Small intestine (tissue), 7 donors: Measurements from ENCODE around the gene LZTS2. TPM values are rescaled to one million over a fixed set of nuclear protein-coding genes. Genes with fewer than 3 reads are reported as not detected.

Experiments used
- DNase-seq, 2 donors: peaks; one replicate each; pipeline versions ENCODE4 v3.0.0 to v3.0.0-alpha.2; 2013
- FAIRE-seq: peaks from 2 replicates; lab custom pipeline; 2012; peaks lifted over from hg19 to GRCh38; lab: Jason Lieb, UNC
- H3K27ac ChIP-seq, 3 donors: one replicate each; pipeline ENCODE4 v1.5.1; 2013; ENCODE audit warnings: low read length in 2 of 3, mild to moderate bottlenecking in 2 of 3, control low read depth in 1 of 3, inconsistent platforms in 1 of 3, low read depth in 1 of 3, moderate library complexity in 1 of 3
- H3K27me3 ChIP-seq, 3 donors: one replicate each; pipeline ENCODE4 v1.6.1; 2013; ENCODE audit warnings: low read length in 3 of 3, inconsistent platforms in 1 of 3; ENCODE audit not compliant: control insufficient read depth in 3 of 3, insufficient read depth in 3 of 3
- H3K36me3 ChIP-seq, 3 donors: one replicate each; pipeline ENCODE4 v1.6.1; 2013; ENCODE audit warnings: low read length in 3 of 3, inconsistent platforms in 1 of 3, low read depth in 1 of 3, mild to moderate bottlenecking in 1 of 3, moderate library complexity in 1 of 3; ENCODE audit not compliant: control insufficient read depth in 3 of 3, insufficient read depth in 2 of 3
- H3K4me1 ChIP-seq, 3 donors: one replicate each; pipeline ENCODE4 v1.6.1; 2013; ENCODE audit warnings: low read length in 2 of 3, inconsistent platforms in 1 of 3, low read depth in 1 of 3, mild to moderate bottlenecking in 1 of 3, moderate library complexity in 1 of 3; ENCODE audit not compliant: control insufficient read depth in 3 of 3, insufficient read depth in 2 of 3
- H3K4me3 ChIP-seq, 3 donors: one replicate each; pipeline ENCODE4 v1.5.1; 2013; ENCODE audit warnings: low read length in 3 of 3, control low read depth in 1 of 3, inconsistent platforms in 1 of 3, low read depth in 1 of 3, mild to moderate bottlenecking in 1 of 3, moderate library complexity in 1 of 3
- H3K9me3 ChIP-seq, 2 donors: one replicate each; pipeline ENCODE4 v1.6.1; 2013; ENCODE audit warnings: low read depth in 1 of 2, low read length in 1 of 2; ENCODE audit not compliant: control insufficient read depth in 2 of 2, insufficient read depth in 1 of 2
- WGBS, 3 donors: extraction: QIAGEN DNeasy Blood & Tissue Kit; methylation state at CpG; one replicate each; pipeline ENCODE4 v1.1.7; 2013; 5-methylcytosine and 5-hydroxymethylcytosine counted together
- polyA plus RNA-seq, 4 donors: library from polyadenylated mRNA; stranded (reverse) in 3 of 4; unstranded in 1 of 4; fragments of 200-250 nt in 3 of 4; fragments of 120-200 nt in 1 of 4; gene quantifications; one replicate each; pipeline versions ENCODE4 v1.2.1 to v1.2.3, GENCODE V29; 2013
- donor health status: healthy with polysubstance abuse.
- donor health status: control.
- donor health status: control.
- donor health status: Bipolar disorder and iron deficiency.
- donor health status: healthy.

Gene LZTS2
- polyA plus RNA-seq, 4 donors = 13.6 to 59.6 (median 29.0) TPM

- Histone ChIP-seq H3K4me3 (peak overlapping the region in 2 of 3 donors; percentile 86 to 94), H3K27me3 (no peaks in the 10 kb centered on the region), H3K9me3 (no peaks in the 10 kb centered on the region), H3K27ac (no peak overlapping the region), H3K36me3 (peaks cover under 1 to 23% (median 4%) of the 10 kb centered on the region in 3 donors), H3K4me1 (peaks cover 0 to 42% (median 5%) of the 10 kb centered on the region in 3 donors)
- WGBS, 3 donors = 77 to 83% (median 78%) methylated on average over 2 of the region's 2 CpGs
- FAIRE-seq = no peak
- no peak for DNase-seq
Observed at GRCh38 chr10:100968062-100968736, 31.4 kb upstream of the LZTS2 start.

GRCh38 chr10:100968863-100969186 is 30.8 kb upstream of the LZTS2 start:
- Histone ChIP-seq H3K27me3 (no peaks in the 10 kb centered on the region), H3K9me3 (no peaks in the 10 kb centered on the region), H3K4me1 (peaks cover 0 to 46% (median 5%) of the 10 kb centered on the region in 3 donors), H3K4me3 (peak overlapping the region; percentile 65 to 94 (median 86)), H3K36me3 (peaks cover 0 to 29% (median 6%) of the 10 kb centered on the region in 3 donors), H3K27ac (peak overlapping the region in 2 of 3 donors; percentile 9 to 95)
- FAIRE-seq = no peak
- DNase-seq = no peak
- WGBS, 3 donors = 12 to 24% (median 16%) methylated on average over 9 of the region's 9 CpGs

GRCh38 chr10:100969187-100970075 is 30.2 kb upstream of the LZTS2 start, which contains the start of gene SEMA4G:
Gene SEMA4G (plus strand): TSS chr10:100969504. CDS start chr10:100972913, 3,409 bp downstream.
- Histone ChIP-seq H3K4me3 (peak within 1 kb of the TSS; percentile 65 to 94 (median 86)), H3K27ac (peak within 1 kb of the TSS; percentile 84 to 95 (median 87)), H3K9me3 (no peaks in the 10 kb centered on the region), H3K27me3 (no peaks in the 10 kb centered on the region), H3K4me1 (peaks cover 0 to 46% (median 5%) of the 10 kb centered on the region in 3 donors), H3K36me3 (peaks cover 0 to 34% (median 6%) of the 10 kb centered on the region in 3 donors)
- DNase-seq (peak; percentile 50 to 80), FAIRE-seq (no peak)
- WGBS, 3 donors = 0 to 2% (median 2%) methylated on average over 42 to 70 of the region's 70 CpGs

GRCh38 chr10:100970076-100970913 is 29.3 kb upstream of the LZTS2 start:
- peak; percentile 92 to 94 for DNase-seq
- no peaks in the 10 kb centered on the region for H3K27me3 ChIP-seq
- WGBS, 3 donors = 11 to 30% (median 13%) methylated on average over 11 to 13 of the region's 13 CpGs
- H3K36me3 ChIP-seq = peaks cover 0 to 38% (median 6%) of the 10 kb centered on the region in 3 donors
- peak overlapping the region; percentile 84 to 95 (median 87) for H3K27ac ChIP-seq
- no peak for FAIRE-seq
- peak overlapping the region; percentile 65 to 94 (median 86) for H3K4me3 ChIP-seq
- no peaks in the 10 kb centered on the region for H3K9me3 ChIP-seq
- H3K4me1 ChIP-seq = peaks cover 0 to 46% (median 5%) of the 10 kb centered on the region in 3 donors

GRCh38 chr10:100970914-100971811 is 28.4 kb upstream of the LZTS2 start:
- FAIRE-seq (no peak), DNase-seq (peak; percentile 87 to 96)
- Histone ChIP-seq H3K4me3 (peak overlapping the region in 2 of 3 donors; percentile 86 to 94), H3K36me3 (peaks cover 0 to 46% (median 2%) of the 10 kb centered on the region in 3 donors), H3K27me3 (no peaks in the 10 kb centered on the region), H3K4me1 (peaks cover 0 to 46% (median 5%) of the 10 kb centered on the region in 3 donors), H3K27ac (peak overlapping the region; percentile 39 to 95 (median 87)), H3K9me3 (no peaks in the 10 kb centered on the region)
- 16 to 58% (median 38%) methylated on average over 4 of the region's 4 CpGs for WGBS, 3 donors

GRCh38 chr10:100972115-100972903 is 27.3 kb upstream of the LZTS2 start:
- no peak for FAIRE-seq
- 73 to 81% (median 76%) methylated on average over 13 of the region's 13 CpGs for WGBS, 3 donors
- peak overlapping the region in 2 of 3 donors; percentile 39 to 95 for H3K27ac ChIP-seq
- no peaks in the 10 kb centered on the region for H3K27me3 ChIP-seq
- H3K4me1 ChIP-seq = peaks cover 0 to 44% (median 5%) of the 10 kb centered on the region in 3 donors
- no peak for DNase-seq
- peaks cover 0 to 50% (median 2%) of the 10 kb centered on the region in 3 donors for H3K36me3 ChIP-seq
- no peaks in the 10 kb centered on the region for H3K9me3 ChIP-seq
- no peak overlapping the region for H3K4me3 ChIP-seq
